Glomerular visceral epithelial cell (primary cell): ENCODE measurements around the gene ZFYVE16.
"Not testable (repeated sequence)": the region's sequence is repeated elsewhere in the genome, so short reads cannot be mapped to it uniquely, and the experiment has no call there.

ENCODE experiments used
- DNase-seq: peaks from one replicate; pipeline ENCODE4 v3.0.0-alpha.2; 2016; ENCODE audit errors: extremely low spot score

Gene ZFYVE16

GRCh38 chr5:80487829-80488721, 80.2 kb downstream of the ZFYVE16 start, which contains the start of gene FAM151B:
FAM151B (plus strand) TSS chr5:80488100; CDS start chr5:80488124, 24 bp downstream.
- peak; percentile 98 for DNase-seq

GRCh38 chr5:80491296-80491695, 83.4 kb downstream of the ZFYVE16 start:
- DNase-seq = no peak

- DNase-seq = no peak
Observed at GRCh38 chr5:80492741-80493140, 84.9 kb downstream of the ZFYVE16 start.

- DNase-seq = not testable (repeated sequence)
Observed at GRCh38 chr5:80493443-80493842, 85.6 kb downstream of the ZFYVE16 start.

- DNase-seq = no peak
Observed at GRCh38 chr5:80495891-80496290, 88.0 kb downstream of the ZFYVE16 start.

GRCh38 chr5:80502800-80503199, 94.9 kb downstream of the ZFYVE16 start:
- DNase-seq = no peak

- DNase-seq = no peak
Observed at GRCh38 chr5:80503641-80504040, 95.8 kb downstream of the ZFYVE16 start.

GRCh38 chr5:80504833-80505232, 97.0 kb downstream of the ZFYVE16 start:
- DNase-seq = no peak

- DNase-seq = no peak
Observed at GRCh38 chr5:80507663-80508062, 99.8 kb downstream of the ZFYVE16 start.

- DNase-seq = no peak
Observed at GRCh38 chr5:80508844-80509243, 101.0 kb downstream of the ZFYVE16 start.

GRCh38 chr5:80509362-80509761, 101.5 kb downstream of the ZFYVE16 start:
- no peak for DNase-seq

GRCh38 chr5:80516826-80517225, 109.0 kb downstream of the ZFYVE16 start:
- peak; percentile 83 for DNase-seq
